GM12891 (cell line): ENCODE measurements around the gene CRAMP1.

ENCODE experiments used
- DNase-seq: peaks from one replicate; pipeline ENCODE4 v3.0.0; 2011; ENCODE audit warnings: low spot score; ENCODE audit not compliant: insufficient read length
- FAIRE-seq: peaks from 2 replicates; lab custom pipeline; 2011; peaks lifted over from hg19 to GRCh38; lab: Jason Lieb, UNC
- PAX5 ChIP-seq: IDR thresholded peaks from 2 replicates; pipeline ENCODE4 v1.6.1; 2011; ENCODE audit warnings: low read length, moderate library complexity, mild to moderate bottlenecking; ENCODE audit not compliant: insufficient read depth, severe bottlenecking
- POLR2A ChIP-seq: IDR thresholded peaks from 2 replicates; pipeline ENCODE4 v1.6.1; 2011; ENCODE audit warnings: low read depth, low read length, control low read depth
- POLR2AphosphoS5 ChIP-seq: IDR thresholded peaks from 2 replicates; pipeline ENCODE4 v1.6.1; 2011; ENCODE audit warnings: low read depth, low read length, control low read depth
- POU2F2 ChIP-seq: IDR thresholded peaks from 2 replicates; pipeline ENCODE4 v1.6.1; 2011; ENCODE audit warnings: low read depth, mild to moderate bottlenecking, control low read depth, low read length, moderate library complexity
- SPI1 ChIP-seq: IDR thresholded peaks from 2 replicates; pipeline ENCODE4 v1.6.1; 2011; ENCODE audit warnings: low read depth, low read length, control low read depth
- TAF1 ChIP-seq: IDR thresholded peaks from 2 replicates; pipeline ENCODE4 v1.6.1; 2011; ENCODE audit warnings: low read depth, low read length, control low read depth

Gene CRAMP1

GRCh38 chr16:1641261-1641660 is 29.1 kb downstream of the CRAMP1 start:
- TF ChIP-seq POU2F2 (no peak), TAF1 (no peak), POLR2A (no peak), POLR2AphosphoS5 (no peak), SPI1 (no peak), PAX5 (no peak)
- FAIRE-seq (no peak), DNase-seq (no peak)

GRCh38 chr16:1642148-1642547 is 30.0 kb downstream of the CRAMP1 start:
- DNase-seq: no peak
- FAIRE-seq: no peak
- TF ChIP-seq TAF1 (no peak), PAX5 (no peak), POLR2A (no peak), SPI1 (no peak), POU2F2 (no peak), POLR2AphosphoS5 (no peak)

DNA sequence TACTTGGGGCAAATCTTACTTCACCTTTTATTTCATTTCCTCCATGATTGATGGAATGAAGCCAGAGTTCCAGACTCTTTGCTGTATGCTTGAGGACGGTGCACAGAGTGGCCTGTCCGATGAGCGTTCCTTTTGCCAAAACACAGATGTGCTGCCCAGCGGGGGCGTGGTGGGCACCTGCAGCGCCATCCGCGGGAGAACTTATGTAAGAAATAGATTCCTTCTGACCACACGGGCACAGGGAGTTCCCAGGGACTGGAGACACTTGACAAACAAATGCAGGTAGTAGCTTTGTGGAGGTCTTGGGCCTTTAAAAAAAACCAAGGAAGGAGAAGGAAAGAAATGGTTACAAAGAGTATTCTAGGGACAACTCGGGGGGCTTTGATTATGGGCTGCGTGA is 30.6 kb downstream of the CRAMP1 start:
- TF ChIP-seq PAX5 (no peak), POU2F2 (no peak), SPI1 (no peak), POLR2A (no peak), POLR2AphosphoS5 (no peak), TAF1 (no peak)
- DNase-seq (no peak), FAIRE-seq (no peak)

DNA sequence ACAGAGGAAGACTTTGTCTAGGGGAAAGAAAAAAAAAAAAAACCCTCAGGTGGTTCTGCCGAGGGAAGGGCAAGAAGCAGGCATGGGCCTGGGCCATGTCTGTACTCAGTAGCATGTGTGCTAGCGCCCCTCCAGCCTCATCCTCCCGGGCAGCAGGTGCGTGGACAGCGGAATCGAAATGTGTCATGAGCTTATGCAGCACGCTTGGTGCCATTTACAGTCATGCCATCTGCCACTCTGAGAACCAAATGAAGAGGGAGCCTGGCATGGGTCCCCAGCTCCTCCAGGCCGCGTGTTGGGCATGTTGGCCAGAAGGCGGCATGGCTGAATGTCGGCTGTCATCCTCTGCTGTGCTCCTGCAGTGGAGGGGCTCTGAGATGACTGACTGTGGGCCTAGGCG is 31.4 kb downstream of the CRAMP1 start:
- no peak for FAIRE-seq
- DNase-seq: no peak
- TF ChIP-seq SPI1: no peak
- TF ChIP-seq TAF1: no peak
- no peak for TF ChIP-seq PAX5
- no peak for TF ChIP-seq POU2F2
- no peak for TF ChIP-seq POLR2A
- TF ChIP-seq POLR2AphosphoS5: no peak

- no peak for FAIRE-seq
- TF ChIP-seq POU2F2 (no peak), POLR2A (no peak), SPI1 (no peak), PAX5 (no peak), TAF1 (no peak), POLR2AphosphoS5 (no peak)
- no peak for DNase-seq
These were observed 33.9 kb downstream of the CRAMP1 start for GRCh38 chr16:1645914-1646525.

DNA sequence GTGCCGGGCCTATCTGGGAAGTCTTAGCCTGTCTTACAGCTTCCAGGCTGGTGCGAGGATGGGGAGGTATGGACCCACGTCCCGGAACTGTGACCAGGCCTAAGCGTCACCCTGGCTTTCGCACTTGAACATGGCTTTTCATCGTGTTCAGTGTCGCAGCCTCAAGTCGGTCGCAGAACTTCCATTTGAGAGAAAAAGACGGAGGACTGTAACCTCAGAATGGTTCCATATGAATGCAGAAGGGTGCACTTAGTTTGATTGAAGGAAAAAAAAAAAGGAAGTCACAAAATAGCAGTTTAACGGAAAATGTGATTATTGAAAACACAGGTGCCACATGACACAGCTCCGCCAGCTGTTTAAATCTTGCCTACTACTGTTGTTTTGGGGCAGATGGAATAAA is 35.7 kb downstream of the CRAMP1 start:
- TF ChIP-seq TAF1 (no peak), SPI1 (0 out of 2 replicates have a peak, but pooled peaks have one; percentile 12), PAX5 (no peak), POLR2AphosphoS5 (no peak)
- no peak for DNase-seq
- no peak for FAIRE-seq

- DNase-seq (no peak), FAIRE-seq (no peak)
- TF ChIP-seq PAX5: no peak
- no peak for TF ChIP-seq TAF1
- no peak for TF ChIP-seq POLR2AphosphoS5
- TF ChIP-seq POU2F2: no peak
- TF ChIP-seq SPI1: no peak
- TF ChIP-seq POLR2A: no peak
These were observed 38.0 kb downstream of the CRAMP1 start for GRCh38 chr16:1650131-1650530.

- DNase-seq (no peak), FAIRE-seq (peak; percentile 58)
- TF ChIP-seq SPI1 (no peak), POU2F2 (0 out of 2 replicates have a peak, but pooled peaks have one; percentile 48)
These were observed 39.2 kb downstream of the CRAMP1 start for GRCh38 chr16:1651094-1651973.

- FAIRE-seq (no peak), DNase-seq (no peak)
- TF ChIP-seq SPI1: no peak
- no peak for TF ChIP-seq POU2F2
- no peak for TF ChIP-seq PAX5
- no peak for TF ChIP-seq POLR2A
- no peak for TF ChIP-seq TAF1
- no peak for TF ChIP-seq POLR2AphosphoS5
These were observed 39.8 kb downstream of the CRAMP1 start for GRCh38 chr16:1651974-1652312.

DNA sequence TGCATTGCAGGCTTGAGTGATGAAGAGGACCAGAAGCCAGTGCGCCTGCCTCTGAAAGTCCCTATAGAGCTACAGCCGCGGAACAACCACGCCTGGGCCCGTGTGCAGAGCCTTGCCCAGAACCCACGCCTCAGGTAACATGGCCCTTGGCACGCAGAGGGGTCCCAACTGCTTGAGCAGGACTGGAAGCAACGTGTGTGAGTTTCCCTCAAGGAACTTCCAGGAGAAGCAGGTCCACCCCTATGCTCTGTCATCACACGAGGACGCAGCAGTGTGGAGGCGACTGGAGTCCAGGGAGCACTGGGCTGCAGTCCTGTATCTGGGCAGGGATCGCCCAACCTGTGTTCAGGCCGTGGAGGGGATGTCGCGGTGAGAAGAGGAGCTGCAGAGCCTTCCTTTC is 40.9 kb downstream of the CRAMP1 start:
- TF ChIP-seq SPI1 (no peak), POLR2A (no peak), POU2F2 (no peak)
- FAIRE-seq: no peak
- no peak for DNase-seq
